ENCODE results near the gene NT5DC2. TPM values are rescaled to one million over a fixed set of nuclear protein-coding genes. Genes with fewer than 3 reads are reported as not detected.

NT5DC2 gene
- total and polyA plus RNA-seq, 8 donors: 4.6 to 56.2 (median 21.6) TPM

DNA sequence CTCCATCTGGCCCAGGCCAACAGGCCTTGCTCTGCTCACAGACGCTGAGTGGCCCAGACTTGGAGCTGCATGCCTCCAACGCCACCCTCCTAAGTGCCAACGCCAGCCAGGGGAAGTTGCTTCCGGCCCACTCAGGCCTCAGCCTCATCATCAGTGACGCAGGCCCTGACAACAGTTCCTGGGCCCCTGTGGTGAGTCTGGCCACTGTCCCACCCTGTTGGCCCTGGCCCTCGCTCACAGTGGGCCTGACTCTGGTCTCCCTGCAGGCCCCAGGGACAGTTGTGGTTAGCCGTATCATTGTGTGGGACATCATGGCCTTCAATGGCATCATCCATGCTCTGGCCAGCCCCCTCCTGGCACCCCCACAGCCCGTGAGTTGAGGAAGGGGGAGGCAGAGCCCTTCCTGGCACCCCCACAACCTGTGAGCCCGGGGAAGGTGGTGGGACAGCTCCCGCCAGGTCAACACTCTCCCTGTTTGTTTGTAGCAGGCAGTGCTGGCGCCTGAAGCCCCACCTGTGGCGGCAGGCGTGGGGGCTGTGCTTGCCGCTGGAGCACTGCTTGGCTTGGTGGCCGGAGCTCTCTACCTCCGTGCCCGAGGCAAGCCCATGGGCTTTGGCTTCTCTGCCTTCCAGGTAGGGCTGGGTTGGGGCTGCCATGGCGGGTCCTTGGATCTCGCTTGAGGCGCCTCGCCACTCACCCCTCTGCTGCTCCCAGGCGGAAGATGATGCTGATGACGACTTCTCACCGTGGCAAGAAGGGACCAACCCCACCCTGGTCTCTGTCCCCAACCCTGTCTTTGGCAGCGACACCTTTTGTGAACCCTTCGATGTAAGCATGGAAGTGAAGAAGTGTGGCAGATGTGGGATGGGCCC, 10.0 kb downstream of the NT5DC2 start:
- Histone ChIP-seq H3K9me3 (no peaks in the 10 kb centered on the region), H3K27me3 (no peaks in the 10 kb centered on the region), H3K4me3 (no peak overlapping the region), H3K36me3 (peaks cover 0 to 81% (median 49%) of the 10 kb centered on the region in 4 donors), H3K4me1 (peaks cover 0 to 23% (median 17%) of the 10 kb centered on the region in 4 donors), H3K27ac (no peak overlapping the region)
- TF ChIP-seq, protein P1, sequence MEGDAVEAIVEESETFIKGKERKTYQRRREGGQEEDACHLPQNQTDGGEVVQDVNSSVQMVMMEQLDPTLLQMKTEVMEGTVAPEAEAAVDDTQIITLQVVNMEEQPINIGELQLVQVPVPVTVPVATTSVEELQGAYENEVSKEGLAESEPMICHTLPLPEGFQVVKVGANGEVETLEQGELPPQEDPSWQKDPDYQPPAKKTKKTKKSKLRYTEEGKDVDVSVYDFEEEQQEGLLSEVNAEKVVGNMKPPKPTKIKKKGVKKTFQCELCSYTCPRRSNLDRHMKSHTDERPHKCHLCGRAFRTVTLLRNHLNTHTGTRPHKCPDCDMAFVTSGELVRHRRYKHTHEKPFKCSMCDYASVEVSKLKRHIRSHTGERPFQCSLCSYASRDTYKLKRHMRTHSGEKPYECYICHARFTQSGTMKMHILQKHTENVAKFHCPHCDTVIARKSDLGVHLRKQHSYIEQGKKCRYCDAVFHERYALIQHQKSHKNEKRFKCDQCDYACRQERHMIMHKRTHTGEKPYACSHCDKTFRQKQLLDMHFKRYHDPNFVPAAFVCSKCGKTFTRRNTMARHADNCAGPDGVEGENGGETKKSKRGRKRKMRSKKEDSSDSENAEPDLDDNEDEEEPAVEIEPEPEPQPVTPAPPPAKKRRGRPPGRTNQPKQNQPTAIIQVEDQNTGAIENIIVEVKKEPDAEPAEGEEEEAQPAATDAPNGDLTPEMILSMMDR (IDR thresholded peaks at IDR 0.05): no peak
- no peak for TF ChIP-seq POLR2AphosphoS5 (IDR thresholded peaks at IDR 0.05)
- no peak for TF ChIP-seq EP300 (IDR thresholded peaks at IDR 0.05)
- TF ChIP-seq POLR2A (IDR thresholded peaks at IDR 0.05): no peak
- no peak for DNase-seq
- 92 to 96% (median 94%) methylated on average over 12 to 26 of the region's 26 CpGs for WGBS, 5 donors
- intact Hi-C loops (cut with DNase I; ENCODE audit: low total_unique reads): no loop called here

- DNase-seq: no peak
- H3K4me3 ChIP-seq: no peak overlapping the region
- peaks cover 0 to 28% (median 20%) of the 10 kb centered on the region in 4 donors for H3K4me1 ChIP-seq
- H3K9me3 ChIP-seq: no peaks in the 10 kb centered on the region
- H3K27ac ChIP-seq: no peak overlapping the region
- H3K27me3 ChIP-seq: no peaks in the 10 kb centered on the region
- peaks cover 0 to 73% (median 40%) of the 10 kb centered on the region in 4 donors for H3K36me3 ChIP-seq
- 89 to 94% (median 91%) methylated on average over 12 to 14 of the region's 14 CpGs for WGBS, 5 donors
- intact Hi-C loops (cut with DNase I; ENCODE audit: low total_unique reads): no loop called here
- TF ChIP-seq, protein P1 (IDR thresholded peaks at IDR 0.05): no peak
- TF ChIP-seq EP300 (IDR thresholded peaks at IDR 0.05): no peak
- no peak for TF ChIP-seq POLR2AphosphoS5 (IDR thresholded peaks at IDR 0.05)
- TF ChIP-seq POLR2A (IDR thresholded peaks at IDR 0.05): no peak
Observed at GRCh38 chr3:52522651-52523251, 10.9 kb downstream of the NT5DC2 start.

GRCh38 chr3:52521881-52522650, 11.6 kb downstream of the NT5DC2 start:
- Histone ChIP-seq H3K27ac (no peak overlapping the region), H3K36me3 (peaks cover 0 to 66% (median 34%) of the 10 kb centered on the region in 4 donors), H3K4me3 (no peak overlapping the region), H3K27me3 (no peaks in the 10 kb centered on the region), H3K4me1 (peaks cover 0 to 28% (median 20%) of the 10 kb centered on the region in 4 donors), H3K9me3 (no peaks in the 10 kb centered on the region)
- 89 to 93% (median 91%) methylated on average over 18 to 33 of the region's 33 CpGs for WGBS, 5 donors
- no peak for DNase-seq
- TF ChIP-seq EP300 (IDR thresholded peaks at IDR 0.05): no peak
- no peak for TF ChIP-seq POLR2A (IDR thresholded peaks at IDR 0.05)
- no peak for TF ChIP-seq POLR2AphosphoS5 (IDR thresholded peaks at IDR 0.05)
- TF ChIP-seq, protein P1 (IDR thresholded peaks at IDR 0.05): no peak
- intact Hi-C loops (cut with DNase I; ENCODE audit: low total_unique reads): no loop called here

DNA sequence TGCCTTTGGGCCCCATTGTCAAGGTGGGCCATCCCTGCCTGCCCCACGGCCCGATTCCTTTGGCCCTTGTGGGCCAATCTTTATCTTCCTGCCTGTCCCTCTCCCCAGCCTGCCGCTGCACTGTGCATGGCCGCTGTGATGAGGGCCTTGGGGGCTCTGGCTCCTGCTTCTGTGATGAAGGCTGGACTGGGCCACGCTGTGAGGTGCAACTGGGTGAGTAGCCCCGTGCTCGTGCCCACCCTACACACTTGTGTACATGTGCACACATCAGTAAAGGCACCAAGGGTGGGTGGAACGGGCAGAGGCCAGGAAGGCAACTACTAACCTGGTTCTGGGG, 12.2 kb downstream of the NT5DC2 start:
- Histone ChIP-seq H3K9me3 (no peaks in the 10 kb centered on the region), H3K36me3 (peaks cover 0 to 62% (median 31%) of the 10 kb centered on the region in 4 donors), H3K4me3 (no peak overlapping the region), H3K4me1 (peaks cover 0 to 28% (median 20%) of the 10 kb centered on the region in 4 donors), H3K27ac (no peak overlapping the region), H3K27me3 (no peaks in the 10 kb centered on the region)
- 84 to 92% (median 89%) methylated on average over 6 to 8 of the region's 8 CpGs for WGBS, 5 donors
- TF ChIP-seq POLR2AphosphoS5 (IDR thresholded peaks at IDR 0.05) (no peak), POLR2A (IDR thresholded peaks at IDR 0.05) (no peak), EP300 (IDR thresholded peaks at IDR 0.05) (no peak)
- TF ChIP-seq, protein P1 (IDR thresholded peaks at IDR 0.05): no peak
- no peak for DNase-seq
- intact Hi-C loops (cut with DNase I; ENCODE audit: low total_unique reads): no loop called here
